Right lung (tissue), 5 donors: ENCODE measurements around the gene ATP8A1. TPM values are rescaled to one million over a fixed set of nuclear protein-coding genes. Genes with fewer than 3 reads are reported as not detected.
"Not testable (repeated sequence)": the region's sequence is repeated elsewhere in the genome, so short reads cannot be mapped to it uniquely, and the experiment has no call there.

ENCODE experiments used
- DNase-seq, 2 donors: peaks; one replicate each; pipeline ENCODE4 v3.0.0-alpha.2; 2013
- polyA plus RNA-seq, 5 donors: library from polyadenylated mRNA; unstranded; fragments of 120-200 nt; gene quantifications; one replicate each; pipeline versions ENCODE4 v1.2.1 to v1.2.3, GENCODE V29; 2013; ENCODE audit warnings: inconsistent platforms in 1 of 5, low replicate concordance in 1 of 5; ENCODE audit not compliant: insufficient read length in 5 of 5, insufficient read depth in 1 of 5

Gene ATP8A1
- polyA plus RNA-seq, 5 donors, result 19.1 to 42.7 (median 33.2) TPM

- DNase-seq, result no peak
Observed at GRCh38 chr4:42653626-42654560, 3.0 kb downstream of the ATP8A1 start.

DNA sequence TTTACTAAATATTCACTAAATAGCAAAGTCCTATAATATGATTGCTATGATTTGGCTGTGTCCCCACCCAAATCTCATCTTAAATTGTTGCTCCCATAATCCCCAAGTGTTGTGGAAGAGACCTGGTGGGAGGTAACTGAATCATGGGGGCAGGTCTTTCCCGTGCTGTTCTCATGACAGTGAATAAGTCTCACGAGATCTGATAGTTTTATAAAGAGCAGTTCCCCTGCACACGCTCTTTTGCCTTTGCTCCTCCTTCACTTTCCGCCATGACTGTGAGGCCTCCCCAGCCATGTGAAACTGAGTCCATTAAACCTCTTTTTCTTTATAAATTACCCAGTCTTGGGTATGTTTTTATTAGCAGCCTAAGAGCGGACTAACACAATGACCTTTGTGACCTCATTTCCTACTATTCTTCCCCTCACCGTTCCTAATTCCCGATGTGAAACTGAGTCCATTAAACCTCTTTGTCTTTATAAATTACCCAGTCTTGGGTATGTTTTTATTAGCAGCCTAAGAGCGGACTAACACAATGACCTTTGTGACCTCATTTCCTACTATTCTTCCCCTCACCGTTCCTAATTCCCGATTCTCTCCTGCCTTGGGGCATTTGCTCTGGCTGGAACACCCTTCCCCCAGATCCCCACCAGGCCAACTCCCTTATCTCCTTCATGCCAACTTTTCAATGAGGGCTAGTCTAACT lies 4.2 kb downstream of the ATP8A1 start:
- not testable (repeated sequence) for DNase-seq

GRCh38 chr4:42649870-42650269 lies 7.0 kb downstream of the ATP8A1 start:
- no peak for DNase-seq

DNA sequence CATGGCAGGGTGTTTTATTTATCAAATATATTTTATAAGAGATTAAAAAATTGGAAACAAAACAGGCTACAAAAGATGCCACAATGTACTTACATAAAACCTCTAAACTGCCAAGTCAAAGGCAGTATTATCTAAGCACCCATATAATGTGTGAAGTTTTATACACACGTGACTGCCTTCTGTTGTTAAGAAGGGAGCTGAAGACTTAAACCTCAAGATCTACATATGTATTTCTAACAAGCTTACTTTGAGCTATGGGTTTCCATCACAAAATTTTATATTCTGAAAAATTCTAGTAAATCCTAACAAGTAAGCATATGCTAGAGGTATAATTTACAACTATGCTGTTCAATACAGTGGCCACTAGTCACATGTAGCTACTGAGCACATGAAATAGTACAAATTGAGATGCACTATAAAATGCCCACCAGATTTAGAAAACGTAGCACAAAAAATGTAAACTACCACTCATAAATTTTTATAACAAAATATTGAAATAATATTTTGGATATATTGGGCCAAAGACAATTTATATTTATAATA lies 9.8 kb downstream of the ATP8A1 start:
- DNase-seq, result no peak

GRCh38 chr4:42646013-42646784 lies 10.7 kb downstream of the ATP8A1 start:
- no peak for DNase-seq

- no peak for DNase-seq
Observed at GRCh38 chr4:42644897-42645296, 12.0 kb downstream of the ATP8A1 start.

GRCh38 chr4:42643685-42644084 lies 13.2 kb downstream of the ATP8A1 start:
- DNase-seq, result no peak

DNA sequence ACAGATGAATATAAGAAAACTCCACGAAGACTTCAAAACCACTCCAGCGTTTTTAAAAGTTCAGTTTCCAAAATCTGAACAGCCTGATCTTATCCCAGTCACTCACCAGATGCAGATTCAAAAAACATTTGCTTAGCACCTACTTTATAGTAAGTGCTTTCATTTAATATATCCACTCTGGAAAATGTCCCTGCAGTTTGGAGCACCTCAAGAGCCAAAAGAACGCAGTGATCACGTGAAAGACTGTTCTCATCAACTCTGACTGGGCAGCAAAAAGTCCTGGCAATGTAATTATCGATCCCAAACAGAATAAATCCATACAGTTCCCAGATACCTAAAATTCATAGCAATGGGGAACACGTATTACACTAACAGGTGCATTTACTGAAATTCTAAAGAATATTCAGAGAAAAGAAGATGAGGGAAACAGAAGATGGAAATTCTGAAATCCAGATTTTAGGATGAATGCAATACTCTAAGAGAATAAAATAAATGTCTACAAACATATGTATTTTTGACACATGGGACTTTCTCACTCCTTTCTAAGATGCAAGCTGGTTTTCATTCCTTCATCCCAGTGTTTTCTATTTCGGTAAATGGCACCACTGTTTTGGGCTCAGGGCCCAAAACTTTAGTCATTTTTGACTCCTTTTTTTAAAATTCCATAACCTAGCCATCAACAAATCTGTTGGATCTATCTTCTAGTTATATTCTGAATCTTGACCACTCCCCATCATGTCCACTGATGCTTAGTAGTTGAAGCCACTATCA lies 13.9 kb downstream of the ATP8A1 start:
- DNase-seq, result peak in 1 of 2 donors; percentile 16

GRCh38 chr4:42642101-42642797 lies 14.7 kb downstream of the ATP8A1 start:
- DNase-seq, result no peak

- DNase-seq, result no peak
Observed at GRCh38 chr4:42641656-42642055, 15.2 kb downstream of the ATP8A1 start.

- no peak for DNase-seq
Observed at GRCh38 chr4:42641161-42641560, 15.7 kb downstream of the ATP8A1 start.

DNA sequence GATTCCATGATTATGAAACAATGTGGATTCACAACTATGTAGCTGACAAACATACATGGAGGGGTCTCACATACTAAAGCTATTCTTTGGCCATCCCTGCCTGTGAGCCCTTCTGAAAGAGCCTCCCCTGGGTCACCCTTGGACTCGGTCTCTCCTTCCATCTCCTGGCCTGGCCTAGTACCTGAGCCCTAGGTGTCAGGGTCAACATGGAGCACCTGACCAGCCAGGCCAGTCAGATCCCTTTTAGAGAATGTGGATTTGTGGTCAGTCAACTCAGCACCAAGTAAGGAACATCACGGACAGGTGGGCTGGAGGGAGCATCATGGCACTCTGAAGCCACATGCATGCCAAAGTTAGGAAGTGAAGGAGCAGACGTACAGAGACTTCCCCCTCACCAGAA lies 16.3 kb downstream of the ATP8A1 start:
- no peak for DNase-seq

DNA sequence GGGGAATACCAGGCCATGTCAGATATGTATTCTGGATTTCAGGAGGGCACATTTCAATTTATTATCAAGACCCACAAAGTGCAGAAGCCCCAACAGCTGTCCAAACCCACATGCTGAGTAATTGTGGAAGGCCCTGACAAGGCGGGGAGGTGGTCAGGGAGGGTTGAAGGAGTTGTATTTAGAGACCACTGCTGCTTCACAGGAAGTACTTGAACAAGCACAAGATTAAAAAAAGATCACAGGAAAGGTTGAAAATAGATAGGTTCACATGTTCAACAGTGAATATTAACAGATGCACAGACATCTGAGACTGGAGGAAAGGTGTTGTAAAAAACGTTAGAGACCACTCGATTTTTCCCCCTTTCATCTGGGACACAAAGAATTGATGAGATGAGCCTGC lies 17.9 kb downstream of the ATP8A1 start:
- no peak for DNase-seq

- no peak for DNase-seq
Observed at GRCh38 chr4:42638321-42638720, 18.6 kb downstream of the ATP8A1 start.

DNA sequence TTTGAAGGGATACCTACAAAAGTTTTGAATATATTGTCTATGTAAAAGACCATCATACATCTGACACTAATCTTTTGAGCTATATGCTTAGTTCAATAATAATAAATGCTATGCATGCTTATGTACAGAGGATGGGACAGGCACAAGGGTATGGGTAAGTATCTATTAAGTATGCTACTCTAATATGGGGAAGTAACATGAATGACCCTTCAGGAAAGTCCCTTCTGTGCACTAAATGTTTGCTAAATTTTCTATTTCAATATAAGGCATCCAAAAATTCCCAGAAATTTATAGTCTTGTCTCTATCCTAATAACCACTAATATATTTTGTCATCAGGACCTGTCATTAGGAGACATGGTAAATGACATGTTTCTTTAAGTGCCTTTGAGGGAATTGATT lies 19.0 kb downstream of the ATP8A1 start:
- DNase-seq, result no peak

DNA sequence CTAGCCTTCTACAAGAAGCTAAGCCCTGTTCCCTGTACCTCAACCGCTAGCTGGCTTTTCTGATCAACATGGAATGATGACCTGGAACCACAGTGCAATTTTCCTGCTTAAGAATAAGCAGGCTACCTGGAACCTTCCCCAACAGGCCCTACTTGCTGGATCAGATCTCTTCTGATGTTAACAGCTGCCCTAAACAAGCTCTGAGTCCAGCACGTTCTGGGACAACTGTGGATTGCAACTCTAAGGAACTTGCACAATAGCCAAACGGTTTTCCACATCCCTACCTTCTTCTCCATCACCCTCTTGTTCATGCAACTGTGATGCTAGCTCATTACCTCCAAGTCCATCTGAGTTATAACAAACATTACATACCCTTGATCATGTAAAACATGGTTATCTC lies 19.8 kb downstream of the ATP8A1 start:
- no peak for DNase-seq

- no peak for DNase-seq
Observed at GRCh38 chr4:42636645-42636949, 20.3 kb downstream of the ATP8A1 start.

DNA sequence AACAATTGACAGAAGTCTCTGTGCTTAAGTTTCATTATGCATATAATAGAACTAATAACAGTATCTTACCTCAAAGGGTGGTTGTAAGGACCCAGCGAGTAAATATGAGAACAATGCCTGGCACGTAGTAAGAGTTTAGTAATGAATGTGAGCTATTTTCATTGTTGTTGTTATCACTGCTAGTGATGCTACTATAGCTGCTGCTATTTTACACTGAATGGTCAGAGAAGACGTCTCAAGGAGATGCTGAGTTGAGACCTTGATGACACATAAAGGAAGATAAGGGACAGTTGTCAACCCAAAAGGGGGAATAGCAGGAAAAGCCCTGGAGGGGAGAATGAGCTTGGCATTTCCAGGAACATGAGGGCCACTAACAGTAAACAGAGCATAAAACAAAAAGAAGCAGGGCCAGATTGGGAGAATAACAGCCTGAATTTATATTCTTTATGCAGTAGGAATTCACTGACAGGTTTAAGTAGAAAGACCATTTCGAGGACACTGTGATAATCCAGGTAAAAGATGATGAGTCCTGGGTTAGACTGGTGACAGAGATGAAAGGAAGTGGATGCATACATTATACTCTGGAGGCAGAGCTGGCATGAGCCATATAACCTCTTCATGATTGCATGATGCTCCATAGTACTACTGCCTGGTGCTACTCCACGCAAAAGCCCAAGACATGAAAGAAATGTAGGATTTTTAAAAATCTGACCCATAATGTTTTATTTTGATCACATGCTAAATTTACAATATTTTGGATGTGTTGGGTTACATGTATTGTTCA lies 23.1 kb downstream of the ATP8A1 start:
- no peak for DNase-seq

DNA sequence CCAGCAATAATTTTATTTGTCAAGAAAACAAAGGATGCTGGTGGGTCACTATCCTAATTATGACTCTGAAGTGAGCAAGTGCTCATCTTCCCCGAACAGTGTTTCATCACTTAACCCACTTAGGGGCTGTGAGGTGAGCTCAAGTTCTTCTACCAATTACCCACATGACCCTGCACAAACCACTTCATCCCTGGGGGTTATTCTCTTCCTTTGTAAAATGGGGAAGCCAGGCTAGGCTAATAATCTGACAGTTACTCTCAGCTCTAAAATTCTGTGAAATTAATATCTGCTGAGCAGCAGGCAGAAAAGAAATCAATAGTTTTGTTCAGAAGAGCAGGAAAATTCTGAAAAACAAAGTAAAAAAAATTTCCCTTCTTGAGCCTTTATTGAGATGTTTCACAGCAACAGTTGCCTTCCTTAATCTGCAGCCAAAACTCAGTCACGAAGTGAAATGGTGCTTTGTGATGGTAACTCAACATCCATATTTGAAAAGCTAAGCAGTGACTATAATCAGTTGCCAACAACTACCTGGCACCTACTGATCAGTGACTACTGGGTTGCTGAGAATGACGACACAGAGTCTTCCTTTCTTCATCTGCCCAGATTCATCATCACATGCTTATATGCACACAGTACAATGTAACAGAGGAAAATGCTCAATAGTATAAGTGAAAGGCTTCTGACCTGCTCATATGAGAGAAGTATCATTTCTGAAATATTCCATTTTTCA lies 24.1 kb downstream of the ATP8A1 start:
- no peak for DNase-seq
